Esophagus (tissue), 2 donors: ENCODE results near the gene KATNBL1. TPM values are rescaled to one million over a fixed set of nuclear protein-coding genes. Genes with fewer than 3 reads are reported as not detected.
"Not testable (repeated sequence)": the region's sequence is repeated elsewhere in the genome, so short reads cannot be mapped to it uniquely, and the experiment has no call there.

Experiments used
- H3K27ac ChIP-seq, 2 donors: one replicate each; pipeline ENCODE4 v1.5.1; 2013; ENCODE audit warnings: low read depth in 2 of 2, mild to moderate bottlenecking in 2 of 2, inconsistent platforms in 1 of 2, low read length in 1 of 2, moderate library complexity in 1 of 2
- H3K27me3 ChIP-seq, 2 donors: one replicate each; pipeline ENCODE4 v1.6.1; 2013; ENCODE audit warnings: low read length in 2 of 2, control low read depth in 1 of 2, mild to moderate bottlenecking in 1 of 2; ENCODE audit not compliant: insufficient read depth in 2 of 2, control insufficient read depth in 1 of 2
- H3K36me3 ChIP-seq, 2 donors: one replicate each; pipeline ENCODE4 v1.6.1; 2013; ENCODE audit warnings: low read length in 1 of 2; ENCODE audit not compliant: control insufficient read depth in 2 of 2, insufficient read depth in 2 of 2
- H3K4me1 ChIP-seq, 2 donors: one replicate each; pipeline ENCODE4 v1.6.1; 2013; ENCODE audit warnings: low read length in 1 of 2; ENCODE audit not compliant: control insufficient read depth in 2 of 2, insufficient read depth in 2 of 2
- H3K4me3 ChIP-seq, 2 donors: one replicate each; pipeline ENCODE4 v1.5.1; 2013; ENCODE audit warnings: low read length in 2 of 2, mild to moderate bottlenecking in 2 of 2, low read depth in 1 of 2, moderate library complexity in 1 of 2
- H3K9me3 ChIP-seq, 2 donors: one replicate each; pipeline ENCODE4 v1.6.1; 2013; ENCODE audit warnings: mild to moderate bottlenecking in 2 of 2, low read depth in 1 of 2, low read length in 1 of 2, moderate library complexity in 1 of 2; ENCODE audit not compliant: control insufficient read depth in 2 of 2, insufficient read depth in 1 of 2
- WGBS, 2 donors: extraction: QIAGEN DNeasy Blood & Tissue Kit; methylation state at CpG; one replicate each; pipeline ENCODE4 v1.1.7; 2013; 5-methylcytosine and 5-hydroxymethylcytosine counted together
- polyA plus RNA-seq, 2 donors: library from polyadenylated mRNA; stranded (reverse); fragments of 200-250 nt; gene quantifications; one replicate each; pipeline ENCODE4 v1.2.3, GENCODE V29; 2013
- donor health status: healthy with polysubstance abuse.
- donor health status: Bipolar disorder and iron deficiency.

Gene KATNBL1
- polyA plus RNA-seq, 2 donors: 35.4 to 64.3 TPM

GRCh38 chr15:34122771-34123183 lies 87.1 kb downstream of the KATNBL1 start:
- no peaks in the 10 kb centered on the region for H3K27me3 ChIP-seq
- H3K9me3 ChIP-seq: no peaks in the 10 kb centered on the region
- WGBS, 2 donors: 51 to 54% methylated on average over 6 of the region's 6 CpGs
- no peaks in the 10 kb centered on the region for H3K4me1 ChIP-seq
- no peaks in the 10 kb centered on the region for H3K36me3 ChIP-seq
- no peak overlapping the region for H3K4me3 ChIP-seq
- no peak overlapping the region for H3K27ac ChIP-seq

GRCh38 chr15:34121786-34122185 lies 88.1 kb downstream of the KATNBL1 start:
- H3K36me3 ChIP-seq, H3K9me3 ChIP-seq, H3K27me3 ChIP-seq, H3K27ac ChIP-seq, H3K4me1 ChIP-seq, H3K4me3 ChIP-seq: not testable (repeated sequence)
- WGBS, 2 donors: 86 to 91% methylated on average over 12 of the region's 12 CpGs

- not testable (repeated sequence) for H3K36me3 ChIP-seq, H3K9me3 ChIP-seq, H3K27ac ChIP-seq, H3K27me3 ChIP-seq, H3K4me3 ChIP-seq, H3K4me1 ChIP-seq
- 68 to 71% methylated on average over 2 of the region's 2 CpGs for WGBS, 2 donors
These were observed 89.5 kb downstream of the KATNBL1 start for GRCh38 chr15:34120420-34120819.

- 72 to 74% methylated on average over 4 of the region's 4 CpGs for WGBS, 2 donors
- H3K36me3 ChIP-seq: no peaks in the 10 kb centered on the region
These were observed 90.6 kb downstream of the KATNBL1 start for GRCh38 chr15:34119291-34119690.

GRCh38 chr15:34116620-34117019 lies 93.3 kb downstream of the KATNBL1 start:
- no peaks in the 10 kb centered on the region for H3K4me1 ChIP-seq
- 69% methylated on average over 2 of the region's 2 CpGs for WGBS, 2 donors
- no peaks in the 10 kb centered on the region for H3K36me3 ChIP-seq
- no peaks in the 10 kb centered on the region for H3K27me3 ChIP-seq
- no peaks in the 10 kb centered on the region for H3K9me3 ChIP-seq
- H3K27ac ChIP-seq: no peak overlapping the region
- no peak overlapping the region for H3K4me3 ChIP-seq

More at GRCh38 chr15:34119291-34119690, 90.6 kb downstream of the KATNBL1 start:
- H3K4me3 ChIP-seq: no peak overlapping the region
- no peak overlapping the region for H3K27ac ChIP-seq
- H3K4me1 ChIP-seq: no peaks in the 10 kb centered on the region
- H3K9me3 ChIP-seq: no peaks in the 10 kb centered on the region
- no peaks in the 10 kb centered on the region for H3K27me3 ChIP-seq

GRCh38 chr15:34114739-34115138 lies 95.2 kb downstream of the KATNBL1 start:
- 85 to 88% methylated on average over 3 of the region's 3 CpGs for WGBS, 2 donors
- H3K27ac ChIP-seq: no peak overlapping the region
- no peaks in the 10 kb centered on the region for H3K9me3 ChIP-seq
- no peaks in the 10 kb centered on the region for H3K36me3 ChIP-seq
- no peak overlapping the region for H3K4me3 ChIP-seq
- H3K27me3 ChIP-seq: no peaks in the 10 kb centered on the region
- no peaks in the 10 kb centered on the region for H3K4me1 ChIP-seq

GRCh38 chr15:34114215-34114614 lies 95.7 kb downstream of the KATNBL1 start:
- H3K27me3 ChIP-seq: no peaks in the 10 kb centered on the region
- no peaks in the 10 kb centered on the region for H3K9me3 ChIP-seq

GRCh38 chr15:34111488-34111887 lies 98.4 kb downstream of the KATNBL1 start:
- WGBS, 2 donors: 62 to 66% methylated on average over 6 of the region's 6 CpGs
- no peaks in the 10 kb centered on the region for H3K9me3 ChIP-seq
- H3K36me3 ChIP-seq: no peaks in the 10 kb centered on the region
- no peak overlapping the region for H3K4me3 ChIP-seq
- no peaks in the 10 kb centered on the region for H3K27me3 ChIP-seq
- H3K27ac ChIP-seq: no peak overlapping the region
- H3K4me1 ChIP-seq: no peaks in the 10 kb centered on the region

More at GRCh38 chr15:34114215-34114614, 95.7 kb downstream of the KATNBL1 start:
- WGBS, 2 donors: 46 to 48% methylated on average over 2 of the region's 2 CpGs
- Histone ChIP-seq H3K36me3 (no peaks in the 10 kb centered on the region), H3K4me3 (no peak overlapping the region), H3K27ac (no peak overlapping the region), H3K4me1 (no peaks in the 10 kb centered on the region)

- H3K36me3 ChIP-seq: no peaks in the 10 kb centered on the region
- H3K4me1 ChIP-seq: no peaks in the 10 kb centered on the region
- H3K27me3 ChIP-seq: no peaks in the 10 kb centered on the region
- no peak overlapping the region for H3K27ac ChIP-seq
- 68 to 76% methylated on average over 5 of the region's 5 CpGs for WGBS, 2 donors
- H3K9me3 ChIP-seq: no peaks in the 10 kb centered on the region
- no peak overlapping the region for H3K4me3 ChIP-seq
These were observed 99.9 kb downstream of the KATNBL1 start for GRCh38 chr15:34109797-34110663.

GRCh38 chr15:34107315-34107714 lies 102.6 kb downstream of the KATNBL1 start:
- Histone ChIP-seq H3K27ac (no peak overlapping the region), H3K9me3 (no peaks in the 10 kb centered on the region), H3K36me3 (no peaks in the 10 kb centered on the region), H3K4me3 (no peak overlapping the region), H3K4me1 (peaks cover 0 to 2% of the 10 kb centered on the region in 2 donors), H3K27me3 (no peaks in the 10 kb centered on the region)
- WGBS, 2 donors: 83 to 93% methylated on average over 2 of the region's 2 CpGs
